ENCODE data around the gene YY1.
"Not testable (repeated sequence)": the region's sequence is repeated elsewhere in the genome, so short reads cannot be mapped to it uniquely, and the experiment has no call there.

YY1 gene

GRCh38 chr14:100275214-100275613 lies 36.3 kb downstream of the YY1 start:
- no peaks in the 10 kb centered on the region for H3K27me3 ChIP-seq (ENCODE audit: low read depth)
- H3K4me1 ChIP-seq: no peaks in the 10 kb centered on the region; the same call in 1 of the 2 replicates
- no peak for DNase-seq (ENCODE audit: low spot score in 2 of 2)
- in situ Hi-C loops (cut with MboI; ENCODE audit: low sequenced_read_pairs): no loop called here
- peaks cover 56% of the 10 kb centered on the region for H3K36me3 ChIP-seq (replicated peaks)
- no peaks in the 10 kb centered on the region for H3K9me3 ChIP-seq
- no peak overlapping the region for H3K4me3 ChIP-seq

- no peaks in the 10 kb centered on the region; the same call in 1 of the 2 replicates for H3K4me1 ChIP-seq
- H3K27me3 ChIP-seq (ENCODE audit: low read depth): no peaks in the 10 kb centered on the region
- in situ Hi-C loops (cut with MboI; ENCODE audit: low sequenced_read_pairs): no loop called here
- H3K4me3 ChIP-seq: no peak overlapping the region
- DNase-seq (ENCODE audit: low spot score in 2 of 2): no peak
- no peaks in the 10 kb centered on the region for H3K9me3 ChIP-seq
- H3K36me3 ChIP-seq (replicated peaks): peaks cover 64% of the 10 kb centered on the region
These were observed 39.8 kb downstream of the YY1 start for GRCh38 chr14:100278702-100279101.

- Histone ChIP-seq H3K9me3 (no peaks in the 10 kb centered on the region), H3K27me3 (ENCODE audit: low read depth) (no peaks in the 10 kb centered on the region), H3K4me3 (no peak overlapping the region), H3K4me1 (no peaks in the 10 kb centered on the region; the same call in 1 of the 2 replicates), H3K36me3 (replicated peaks) (peaks cover 60% of the 10 kb centered on the region)
- in situ Hi-C loops (cut with MboI; ENCODE audit: low sequenced_read_pairs): no loop called here
- DNase-seq (ENCODE audit: low spot score in 2 of 2): no peak
These were observed 40.2 kb downstream of the YY1 start for GRCh38 chr14:100279133-100279532.

GRCh38 chr14:100279563-100279962 lies 40.6 kb downstream of the YY1 start:
- Histone ChIP-seq H3K9me3 (no peaks in the 10 kb centered on the region), H3K27me3 (ENCODE audit: low read depth) (no peaks in the 10 kb centered on the region), H3K4me1 (peaks cover under 1% of the 10 kb centered on the region; the same call in 1 of the 2 replicates), H3K4me3 (no peak overlapping the region), H3K36me3 (replicated peaks) (peaks cover 56% of the 10 kb centered on the region)
- in situ Hi-C loops (cut with MboI; ENCODE audit: low sequenced_read_pairs): no loop called here
- no peak for DNase-seq (ENCODE audit: low spot score in 2 of 2)

- no peak for DNase-seq (ENCODE audit: low spot score in 2 of 2)
- Histone ChIP-seq H3K27me3 (ENCODE audit: low read depth) (no peaks in the 10 kb centered on the region), H3K4me3 (no peak overlapping the region), H3K36me3 (replicated peaks) (peaks cover 39% of the 10 kb centered on the region), H3K4me1 (peaks cover 8% of the 10 kb centered on the region; the same call in 1 of the 2 replicates), H3K9me3 (no peaks in the 10 kb centered on the region)
- in situ Hi-C loops (cut with MboI; ENCODE audit: low sequenced_read_pairs): no loop called here
These were observed 42.5 kb downstream of the YY1 start for GRCh38 chr14:100281286-100282082.

GRCh38 chr14:100282083-100282350 lies 43.1 kb downstream of the YY1 start:
- in situ Hi-C loops (cut with MboI; ENCODE audit: low sequenced_read_pairs): no loop called here

GRCh38 chr14:100282766-100283419 lies 43.9 kb downstream of the YY1 start:
- Histone ChIP-seq H3K36me3 (replicated peaks) (peaks cover 25% of the 10 kb centered on the region), H3K4me3 (no peak overlapping the region), H3K27me3 (ENCODE audit: low read depth) (no peaks in the 10 kb centered on the region), H3K9me3 (no peaks in the 10 kb centered on the region), H3K4me1 (peaks cover 8% of the 10 kb centered on the region; the same call in 1 of the 2 replicates)
- no peak for DNase-seq (ENCODE audit: low spot score in 2 of 2)
- in situ Hi-C loops (cut with MboI; ENCODE audit: low sequenced_read_pairs): no loop called here

More at GRCh38 chr14:100282083-100282350, 43.1 kb downstream of the YY1 start:
- Histone ChIP-seq H3K4me1 (peaks cover 8% of the 10 kb centered on the region; the same call in 1 of the 2 replicates), H3K36me3 (replicated peaks) (peaks cover 33% of the 10 kb centered on the region), H3K9me3 (no peaks in the 10 kb centered on the region), H3K4me3 (no peak overlapping the region), H3K27me3 (ENCODE audit: low read depth) (no peaks in the 10 kb centered on the region)
- no peak for DNase-seq (ENCODE audit: low spot score in 2 of 2)

- H3K27me3 ChIP-seq (ENCODE audit: low read depth); in situ Hi-C loops (cut with MboI; ENCODE audit: low sequenced_read_pairs); H3K4me3 ChIP-seq; DNase-seq (ENCODE audit: low spot score in 2 of 2); H3K4me1 ChIP-seq; H3K9me3 ChIP-seq: not testable (repeated sequence)
- H3K36me3 ChIP-seq (replicated peaks): peaks cover 25% of the 10 kb centered on the region
These were observed 44.5 kb downstream of the YY1 start for GRCh38 chr14:100283436-100283835.

- Histone ChIP-seq H3K4me1 (peaks cover 8% of the 10 kb centered on the region; the same call in 1 of the 2 replicates), H3K9me3 (no peaks in the 10 kb centered on the region), H3K27me3 (ENCODE audit: low read depth) (no peaks in the 10 kb centered on the region), H3K4me3 (no peak overlapping the region; the same call in 1 of the 2 replicates), H3K36me3 (replicated peaks) (peaks cover 17% of the 10 kb centered on the region)
- no peak for DNase-seq (ENCODE audit: low spot score in 2 of 2)
- in situ Hi-C loops (cut with MboI; ENCODE audit: low sequenced_read_pairs): no loop called here
These were observed 45.3 kb downstream of the YY1 start for GRCh38 chr14:100283984-100284881.

- Histone ChIP-seq H3K4me1 (peaks cover 8% of the 10 kb centered on the region; the same call in 1 of the 2 replicates), H3K27me3 (ENCODE audit: low read depth) (no peaks in the 10 kb centered on the region), H3K4me3 (peak overlapping the region; percentile 56), H3K9me3 (no peaks in the 10 kb centered on the region), H3K36me3 (replicated peaks) (peaks cover 12% of the 10 kb centered on the region)
- in situ Hi-C loops (cut with MboI; ENCODE audit: low sequenced_read_pairs): no loop called here
- peak; percentile 16 to 80 for DNase-seq (ENCODE audit: low spot score in 2 of 2)
These were observed 46.3 kb downstream of the YY1 start for GRCh38 chr14:100285021-100285912.

GRCh38 chr14:100285913-100286400 lies 47.0 kb downstream of the YY1 start:
- Histone ChIP-seq H3K36me3 (replicated peaks) (peaks cover 12% of the 10 kb centered on the region), H3K4me1 (peaks cover 8% of the 10 kb centered on the region; the same call in 1 of the 2 replicates), H3K9me3 (no peaks in the 10 kb centered on the region), H3K27me3 (ENCODE audit: low read depth) (no peaks in the 10 kb centered on the region), H3K4me3 (peak overlapping the region; percentile 56)
- in situ Hi-C loops (cut with MboI; ENCODE audit: low sequenced_read_pairs): no loop called here
- DNase-seq (ENCODE audit: low spot score in 2 of 2): no peak

- no peaks in the 10 kb centered on the region for H3K27me3 ChIP-seq (ENCODE audit: low read depth)
- H3K4me3 ChIP-seq: no peak overlapping the region
- peaks cover 19% of the 10 kb centered on the region for H3K36me3 ChIP-seq (replicated peaks)
- peaks cover 8% of the 10 kb centered on the region; the same call in 1 of the 2 replicates for H3K4me1 ChIP-seq
- no peaks in the 10 kb centered on the region for H3K9me3 ChIP-seq
- in situ Hi-C loops (cut with MboI; ENCODE audit: low sequenced_read_pairs): no loop called here
- DNase-seq (ENCODE audit: low spot score in 2 of 2): peak in 1 of 2 experiments; percentile 9
These were observed 47.7 kb downstream of the YY1 start for GRCh38 chr14:100286484-100287191.
